RWPE2 (cell line): ENCODE results near the gene PLG.
"Not testable (repeated sequence)": the region's sequence is repeated elsewhere in the genome, so short reads cannot be mapped to it uniquely, and the experiment has no call there.

Experiments used
- ATAC-seq: fragments of 200-7000 bp; cut with Tn5 transposase; 3 replicates; pipeline ENCODE4 v1.9.1; 2021; ENCODE audit warnings: low read depth
- DNase-seq: peaks from one replicate; pipeline ENCODE4 v3.0.0-alpha.2; 2020; ENCODE audit warnings: low spot score
- H3K27ac ChIP-seq: fragments of 450-650 bp; 2 replicates; pipeline ENCODE4 v1.5.1; 2017; ENCODE audit warnings: mild to moderate bottlenecking; ENCODE audit not compliant: poor library complexity, severe bottlenecking
- H3K27me3 ChIP-seq: fragments of 250-450 bp; sonication (Bioruptor Pico); 2 replicates; pipeline ENCODE4 v1.5.1; 2021; ENCODE audit warnings: mild to moderate bottlenecking, moderate library complexity; ENCODE audit not compliant: insufficient read depth, poor library complexity, severe bottlenecking
- H3K36me3 ChIP-seq: fragments of 250-450 bp; sonication (Bioruptor Pico); 2 replicates; pipeline ENCODE4 v1.5.1; 2020; ENCODE audit warnings: low read depth, mild to moderate bottlenecking, moderate library complexity
- H3K4me1 ChIP-seq: fragments of 250-450 bp; sonication (Bioruptor Pico); 2 replicates; pipeline ENCODE4 v1.5.1; 2021; ENCODE audit warnings: mild to moderate bottlenecking, moderate library complexity; ENCODE audit not compliant: insufficient read depth, poor library complexity, severe bottlenecking
- H3K4me3 ChIP-seq: fragments of 250-450 bp; sonication (Bioruptor Pico); 2 replicates; pipeline ENCODE4 v1.5.1; 2021; ENCODE audit warnings: mild to moderate bottlenecking, moderate library complexity; ENCODE audit not compliant: severe bottlenecking
- H3K9me3 ChIP-seq: fragments of 250-450 bp; sonication (Bioruptor Pico); 2 replicates; pipeline ENCODE4 v1.5.1; 2021; ENCODE audit warnings: mild to moderate bottlenecking, moderate library complexity; ENCODE audit not compliant: severe bottlenecking
- TF ChIP-seq, protein P1 (sequence below): fragments of 450-650 bp; IDR thresholded peaks from one replicate; pipeline ENCODE4 v1.5.1; 2017; ENCODE audit warnings: mild to moderate bottlenecking, moderate library complexity; ENCODE audit not compliant: poor library complexity, severe bottlenecking

Gene PLG

GRCh38 chr6:160799801-160800506 is 97.9 kb downstream of the PLG start:
- Histone ChIP-seq H3K4me3 (no peak overlapping the region), H3K4me1 (peaks cover 9% of the 10 kb centered on the region), H3K27me3 (no peaks in the 10 kb centered on the region), H3K27ac (no peak overlapping the region), H3K9me3 (no peaks in the 10 kb centered on the region), H3K36me3 (no peaks in the 10 kb centered on the region)
- TF ChIP-seq, protein P1, sequence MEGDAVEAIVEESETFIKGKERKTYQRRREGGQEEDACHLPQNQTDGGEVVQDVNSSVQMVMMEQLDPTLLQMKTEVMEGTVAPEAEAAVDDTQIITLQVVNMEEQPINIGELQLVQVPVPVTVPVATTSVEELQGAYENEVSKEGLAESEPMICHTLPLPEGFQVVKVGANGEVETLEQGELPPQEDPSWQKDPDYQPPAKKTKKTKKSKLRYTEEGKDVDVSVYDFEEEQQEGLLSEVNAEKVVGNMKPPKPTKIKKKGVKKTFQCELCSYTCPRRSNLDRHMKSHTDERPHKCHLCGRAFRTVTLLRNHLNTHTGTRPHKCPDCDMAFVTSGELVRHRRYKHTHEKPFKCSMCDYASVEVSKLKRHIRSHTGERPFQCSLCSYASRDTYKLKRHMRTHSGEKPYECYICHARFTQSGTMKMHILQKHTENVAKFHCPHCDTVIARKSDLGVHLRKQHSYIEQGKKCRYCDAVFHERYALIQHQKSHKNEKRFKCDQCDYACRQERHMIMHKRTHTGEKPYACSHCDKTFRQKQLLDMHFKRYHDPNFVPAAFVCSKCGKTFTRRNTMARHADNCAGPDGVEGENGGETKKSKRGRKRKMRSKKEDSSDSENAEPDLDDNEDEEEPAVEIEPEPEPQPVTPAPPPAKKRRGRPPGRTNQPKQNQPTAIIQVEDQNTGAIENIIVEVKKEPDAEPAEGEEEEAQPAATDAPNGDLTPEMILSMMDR: no peak
- no peak for DNase-seq
- ATAC-seq: no peak

DNA sequence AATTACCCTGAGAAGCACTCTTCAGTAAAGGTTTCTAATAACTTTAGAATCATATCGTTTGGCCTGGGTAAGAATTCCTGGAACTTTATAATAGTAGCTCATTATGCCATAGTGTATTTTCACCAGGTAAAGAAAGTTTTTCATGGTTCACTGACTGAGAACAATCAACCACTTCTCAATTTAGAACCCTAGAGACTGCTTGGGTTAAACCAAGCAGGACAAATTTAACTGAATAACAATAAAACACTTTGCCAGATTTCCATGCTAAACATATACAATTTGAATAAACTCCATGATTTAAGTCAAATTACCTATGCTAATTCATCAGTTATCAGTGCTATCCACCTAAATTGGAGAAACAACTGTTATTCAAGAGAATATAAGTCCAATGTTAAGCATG is 99.4 kb downstream of the PLG start:
- TF ChIP-seq, protein P1: no peak
- H3K4me1 ChIP-seq: no peaks in the 10 kb centered on the region
- H3K4me3 ChIP-seq: no peak overlapping the region
- ATAC-seq (no peak), DNase-seq (no peak)
- H3K36me3 ChIP-seq: no peaks in the 10 kb centered on the region
- no peaks in the 10 kb centered on the region for H3K9me3 ChIP-seq
- no peak overlapping the region for H3K27ac ChIP-seq
- H3K27me3 ChIP-seq: no peaks in the 10 kb centered on the region

GRCh38 chr6:160802049-160802448 is 100.0 kb downstream of the PLG start:
- H3K4me1 ChIP-seq, H3K9me3 ChIP-seq, H3K27me3 ChIP-seq, ATAC-seq, H3K27ac ChIP-seq, H3K36me3 ChIP-seq, DNase-seq, H3K4me3 ChIP-seq: not testable (repeated sequence)
